ENCODE data around the gene PLCG1.

DNA sequence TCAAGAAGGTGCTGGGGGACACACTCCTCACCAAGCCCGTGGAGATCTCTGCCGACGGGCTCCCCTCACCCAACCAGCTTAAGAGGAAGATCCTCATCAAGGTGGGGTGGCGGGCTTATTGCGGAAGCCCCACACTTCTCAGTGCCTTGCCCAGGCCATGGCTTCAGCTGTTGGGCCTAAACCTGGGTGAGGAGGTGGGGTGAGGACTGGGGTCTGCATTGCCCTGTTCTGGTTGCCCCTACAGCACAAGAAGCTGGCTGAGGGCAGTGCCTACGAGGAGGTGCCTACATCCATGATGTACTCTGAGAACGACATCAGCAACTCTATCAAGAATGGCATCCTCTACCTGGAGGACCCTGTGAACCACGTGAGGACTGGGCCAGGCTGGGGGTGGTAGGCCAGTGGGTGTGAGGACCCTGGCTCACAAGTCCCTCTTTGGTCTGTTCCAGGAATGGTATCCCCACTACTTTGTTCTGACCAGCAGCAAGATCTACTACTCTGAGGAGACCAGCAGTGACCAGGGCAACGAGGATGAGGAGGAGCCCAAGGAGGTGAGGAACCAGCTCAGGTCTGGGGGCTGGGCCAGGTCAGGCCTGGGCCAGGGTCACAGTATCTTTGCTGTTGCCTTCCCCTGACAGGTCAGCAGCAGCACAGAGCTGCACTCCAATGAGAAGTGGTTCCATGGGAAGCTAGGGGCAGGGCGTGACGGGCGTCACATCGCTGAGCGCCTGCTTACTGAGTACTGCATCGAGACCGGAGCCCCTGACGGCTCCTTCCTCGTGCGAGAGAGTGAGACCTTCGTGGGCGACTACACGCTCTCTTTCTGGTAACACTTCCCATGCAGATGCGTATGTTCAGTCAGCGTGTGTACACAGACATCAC, 27.9 kb downstream of the PLCG1 start:
- TF ChIP-seq EZH2phosphoT487 (IDR thresholded peaks at IDR 0.05; ENCODE audit: borderline replicate concordance, low read length), result no peak
- TF ChIP-seq, protein P1, sequence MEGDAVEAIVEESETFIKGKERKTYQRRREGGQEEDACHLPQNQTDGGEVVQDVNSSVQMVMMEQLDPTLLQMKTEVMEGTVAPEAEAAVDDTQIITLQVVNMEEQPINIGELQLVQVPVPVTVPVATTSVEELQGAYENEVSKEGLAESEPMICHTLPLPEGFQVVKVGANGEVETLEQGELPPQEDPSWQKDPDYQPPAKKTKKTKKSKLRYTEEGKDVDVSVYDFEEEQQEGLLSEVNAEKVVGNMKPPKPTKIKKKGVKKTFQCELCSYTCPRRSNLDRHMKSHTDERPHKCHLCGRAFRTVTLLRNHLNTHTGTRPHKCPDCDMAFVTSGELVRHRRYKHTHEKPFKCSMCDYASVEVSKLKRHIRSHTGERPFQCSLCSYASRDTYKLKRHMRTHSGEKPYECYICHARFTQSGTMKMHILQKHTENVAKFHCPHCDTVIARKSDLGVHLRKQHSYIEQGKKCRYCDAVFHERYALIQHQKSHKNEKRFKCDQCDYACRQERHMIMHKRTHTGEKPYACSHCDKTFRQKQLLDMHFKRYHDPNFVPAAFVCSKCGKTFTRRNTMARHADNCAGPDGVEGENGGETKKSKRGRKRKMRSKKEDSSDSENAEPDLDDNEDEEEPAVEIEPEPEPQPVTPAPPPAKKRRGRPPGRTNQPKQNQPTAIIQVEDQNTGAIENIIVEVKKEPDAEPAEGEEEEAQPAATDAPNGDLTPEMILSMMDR (conservative IDR thresholded peaks at IDR 0.05; ENCODE audit: low read depth, low read length), result no peak

Data from PC-3 (cell line).